HUDEP-2 (cell line): ENCODE data around the gene NACA.

Source experiments
- DNase-seq, 76 experiments: peaks; one replicate each; lab custom pipeline; 2025; ENCODE audit not compliant: unreplicated experiment in 76 of 76; lab: John Stamatoyannopoulos, UW

The NACA gene

GRCh38 chr12:56694161-56694560 is 30.9 kb downstream of the NACA start:
- DNase-seq = no peak

- peak in 1 of 76 experiments; percentile 54 for DNase-seq
These were observed 36.3 kb downstream of the NACA start for GRCh38 chr12:56688846-56689109.

- peak in 75 of 76 experiments; percentile 56 to 99 (median 97) for DNase-seq
These were observed 36.8 kb downstream of the NACA start, which contains the start of gene PTGES3 for GRCh38 chr12:56688129-56688845. PTGES3 (minus strand) TSS chr12:56688284; CDS start chr12:56687999, 285 bp downstream.

GRCh38 chr12:56687223-56688128 is 37.6 kb downstream of the NACA start:
- peak in 23 of 76 experiments; percentile 5 to 57 (median 23) for DNase-seq

GRCh38 chr12:56684745-56685359 is 40.2 kb downstream of the NACA start:
- peak in 2 of 76 experiments; percentile 4 for DNase-seq

GRCh38 chr12:56682323-56682722 is 42.8 kb downstream of the NACA start:
- DNase-seq = no peak

- no peak for DNase-seq
These were observed 45.1 kb downstream of the NACA start for GRCh38 chr12:56679883-56680575.

- DNase-seq = no peak
These were observed 46.2 kb downstream of the NACA start for GRCh38 chr12:56678852-56679251.

- no peak for DNase-seq
These were observed 47.4 kb downstream of the NACA start for GRCh38 chr12:56677680-56678079.

- DNase-seq = no peak
These were observed 48.1 kb downstream of the NACA start for GRCh38 chr12:56676851-56677580.

- no peak for DNase-seq
These were observed 53.5 kb downstream of the NACA start for GRCh38 chr12:56671608-56672007.

GRCh38 chr12:56670836-56671235 is 54.3 kb downstream of the NACA start:
- no peak for DNase-seq

- no peak for DNase-seq
These were observed 57.0 kb downstream of the NACA start for GRCh38 chr12:56668197-56668457.
